Measurements from ENCODE around the gene EIF4G3.

The EIF4G3 gene

Small RNA genes lying within 50 kb of the gene (small RNA-seq; reads per million reads assigned to genes)
- 0 reads per million in 2 experiments for gene AL627311.1
- 0 to 0.03 reads per million in 2 experiments for gene MIR1256
- gene RNU7-200P = 0 reads per million in 2 experiments
